Lower leg skin (tissue), 4 donors: Measurements from ENCODE around the gene DISC1. TPM values are rescaled to one million over a fixed set of nuclear protein-coding genes. Genes with fewer than 3 reads are reported as not detected.

Experiments
- DNase-seq, 2 donors: peaks; one replicate each; pipeline ENCODE4 v3.0.0-alpha.2; 2019; ENCODE audit warnings: low spot score in 2 of 2
- H3K4me3 ChIP-seq: fragments of 200-600 bp; sonication (generic); 2 replicates; pipeline ENCODE4 v1.5.1; 2017; ENCODE audit warnings: mild to moderate bottlenecking, low read depth; ENCODE audit not compliant: poor library complexity, severe bottlenecking
- POLR2A ChIP-seq, 2 donors: fragments of 450-650 bp; IDR thresholded peaks; one replicate each; pipeline ENCODE4 v1.6.1; 2016 to 2017; ENCODE audit warnings: antibody characterized with exemption in 2 of 2, mild to moderate bottlenecking in 1 of 2, moderate library complexity in 1 of 2
- WGBS, 2 donors: methylation state at CpG; one replicate each; pipeline ENCODE4 v1.1.5; 2018; 5-methylcytosine and 5-hydroxymethylcytosine counted together
- intact Hi-C: fragments of 100-400 bp; cut with DNase I; formaldehyde crosslinking; loops from one replicate; pipeline ENCODE4 v1.15.0; 2023; ENCODE audit warnings: low total_unique reads
- total RNA-seq, 4 donors: library from RNA; depleted of rRNA; stranded (reverse); fragments of >200 nt; gene quantifications; one replicate each; pipeline ENCODE4 v1.1.0, GENCODE V29; 2016
- TF ChIP-seq, protein P1 (sequence below), 3 donors: fragments of 450-650 bp; IDR thresholded peaks; one replicate each; pipeline ENCODE4 v1.5.1; 2016; ENCODE audit warnings: antibody characterized with exemption in 3 of 3, mild to moderate bottlenecking in 3 of 3, moderate library complexity in 2 of 3

The DISC1 gene
- total RNA-seq, 4 donors from 2014 or later = 1.6 to 7.4 (median 3.5) TPM

DNA sequence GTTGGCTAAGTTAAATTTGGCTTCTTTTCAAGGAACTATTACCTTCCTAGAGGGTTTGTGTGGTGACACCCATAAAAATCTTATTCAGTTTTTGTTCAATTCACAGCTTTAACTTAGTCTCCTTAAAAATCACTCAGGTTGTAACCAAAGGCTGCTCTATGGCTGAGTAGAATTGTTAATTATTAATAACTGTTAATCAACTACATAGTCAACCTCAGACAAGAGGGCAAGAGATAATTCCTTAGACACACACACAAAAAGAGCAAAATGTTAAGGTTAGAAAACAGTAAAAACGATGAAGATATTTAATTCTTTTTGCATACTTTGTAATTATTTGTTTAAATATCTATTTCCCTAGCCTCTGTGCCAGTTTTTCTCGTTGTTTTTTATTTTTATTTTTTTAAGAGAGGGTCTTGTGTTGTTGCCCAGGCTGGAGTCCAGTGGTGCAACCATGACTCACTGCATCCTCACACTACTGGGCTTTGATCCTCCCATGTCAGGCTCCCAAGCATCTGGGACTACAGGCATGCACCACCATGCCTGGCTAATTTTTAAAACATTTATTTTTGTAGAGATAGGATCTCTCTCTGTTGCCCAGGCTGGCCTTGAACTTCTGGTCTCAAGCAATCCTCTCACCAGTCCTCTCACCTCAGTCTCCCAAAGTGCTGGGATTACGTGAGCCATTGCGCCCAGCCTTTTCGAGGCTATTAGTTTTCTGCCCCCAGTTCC is 215.2 kb downstream of the DISC1 start:
- no peak for DNase-seq
- no peak for TF ChIP-seq POLR2A (IDR thresholded peaks at IDR 0.05)
- TF ChIP-seq, protein P1, sequence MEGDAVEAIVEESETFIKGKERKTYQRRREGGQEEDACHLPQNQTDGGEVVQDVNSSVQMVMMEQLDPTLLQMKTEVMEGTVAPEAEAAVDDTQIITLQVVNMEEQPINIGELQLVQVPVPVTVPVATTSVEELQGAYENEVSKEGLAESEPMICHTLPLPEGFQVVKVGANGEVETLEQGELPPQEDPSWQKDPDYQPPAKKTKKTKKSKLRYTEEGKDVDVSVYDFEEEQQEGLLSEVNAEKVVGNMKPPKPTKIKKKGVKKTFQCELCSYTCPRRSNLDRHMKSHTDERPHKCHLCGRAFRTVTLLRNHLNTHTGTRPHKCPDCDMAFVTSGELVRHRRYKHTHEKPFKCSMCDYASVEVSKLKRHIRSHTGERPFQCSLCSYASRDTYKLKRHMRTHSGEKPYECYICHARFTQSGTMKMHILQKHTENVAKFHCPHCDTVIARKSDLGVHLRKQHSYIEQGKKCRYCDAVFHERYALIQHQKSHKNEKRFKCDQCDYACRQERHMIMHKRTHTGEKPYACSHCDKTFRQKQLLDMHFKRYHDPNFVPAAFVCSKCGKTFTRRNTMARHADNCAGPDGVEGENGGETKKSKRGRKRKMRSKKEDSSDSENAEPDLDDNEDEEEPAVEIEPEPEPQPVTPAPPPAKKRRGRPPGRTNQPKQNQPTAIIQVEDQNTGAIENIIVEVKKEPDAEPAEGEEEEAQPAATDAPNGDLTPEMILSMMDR (IDR thresholded peaks at IDR 0.05) = no peak
- intact Hi-C loops = no loop called here
- H3K4me3 ChIP-seq = no peak overlapping the region
- WGBS, 2 donors = 70 to 74% methylated on average over 5 of the region's 5 CpGs

DNA sequence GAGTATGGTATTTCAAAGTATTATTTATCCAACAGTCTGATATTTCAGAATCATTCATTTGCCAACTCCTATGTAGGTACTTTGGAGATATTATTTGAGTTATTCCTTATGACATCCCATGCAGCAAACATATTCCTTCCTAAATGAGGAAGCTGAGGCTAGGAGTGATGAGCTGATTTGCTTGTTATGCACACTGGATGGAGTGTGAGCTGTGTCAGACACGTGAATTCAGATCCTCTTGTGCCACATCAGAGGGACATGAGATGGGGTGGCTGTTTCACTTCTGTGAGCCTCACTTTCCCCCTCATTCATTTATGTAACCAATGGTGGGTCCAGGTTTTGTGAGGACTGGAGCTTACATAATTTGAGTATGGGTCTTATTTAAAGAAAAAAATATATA is 215.9 kb downstream of the DISC1 start:
- 82 to 96% methylated on average over 1 of the region's 1 CpG for WGBS, 2 donors

DNA sequence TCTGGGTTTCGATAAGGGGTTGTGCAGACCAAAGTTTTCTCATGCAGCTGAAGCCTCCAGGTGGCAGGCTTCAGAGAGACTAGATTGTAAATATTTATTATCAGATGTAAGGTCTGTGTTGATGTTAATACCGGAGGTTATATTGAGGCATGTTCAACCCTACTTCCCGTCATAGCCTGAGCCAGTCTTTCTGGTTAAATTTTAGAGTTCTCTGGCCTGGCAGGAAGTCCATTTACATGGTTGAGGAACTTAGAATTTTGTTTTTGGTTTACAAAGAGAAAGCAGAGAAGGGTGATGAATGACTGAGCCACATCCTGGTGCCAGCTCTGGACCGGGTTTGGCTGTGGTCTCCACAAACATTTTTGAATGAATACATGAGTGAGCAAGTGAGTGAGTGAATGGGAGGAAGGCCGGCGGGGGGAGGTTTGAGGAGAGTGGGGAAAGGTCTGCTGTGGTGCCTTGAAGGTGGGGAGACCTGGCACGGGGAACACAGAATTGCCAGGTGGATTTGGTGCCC is 218.5 kb downstream of the DISC1 start:
- intact Hi-C loops = no loop called here
- WGBS, 2 donors = 61 to 63% methylated on average over 7 of the region's 7 CpGs
- DNase-seq = no peak
- TF ChIP-seq, protein P1 (IDR thresholded peaks at IDR 0.05) = no peak
- TF ChIP-seq POLR2A (IDR thresholded peaks at IDR 0.05) = no peak
- H3K4me3 ChIP-seq = no peak overlapping the region

More for the DNA sequence above, 215.9 kb downstream of the DISC1 start:
- DNase-seq = no peak
- H3K4me3 ChIP-seq = no peak overlapping the region
- intact Hi-C loops = no loop called here
- TF ChIP-seq POLR2A (IDR thresholded peaks at IDR 0.05) = no peak
- TF ChIP-seq, protein P1 (IDR thresholded peaks at IDR 0.05) = no peak

DNA sequence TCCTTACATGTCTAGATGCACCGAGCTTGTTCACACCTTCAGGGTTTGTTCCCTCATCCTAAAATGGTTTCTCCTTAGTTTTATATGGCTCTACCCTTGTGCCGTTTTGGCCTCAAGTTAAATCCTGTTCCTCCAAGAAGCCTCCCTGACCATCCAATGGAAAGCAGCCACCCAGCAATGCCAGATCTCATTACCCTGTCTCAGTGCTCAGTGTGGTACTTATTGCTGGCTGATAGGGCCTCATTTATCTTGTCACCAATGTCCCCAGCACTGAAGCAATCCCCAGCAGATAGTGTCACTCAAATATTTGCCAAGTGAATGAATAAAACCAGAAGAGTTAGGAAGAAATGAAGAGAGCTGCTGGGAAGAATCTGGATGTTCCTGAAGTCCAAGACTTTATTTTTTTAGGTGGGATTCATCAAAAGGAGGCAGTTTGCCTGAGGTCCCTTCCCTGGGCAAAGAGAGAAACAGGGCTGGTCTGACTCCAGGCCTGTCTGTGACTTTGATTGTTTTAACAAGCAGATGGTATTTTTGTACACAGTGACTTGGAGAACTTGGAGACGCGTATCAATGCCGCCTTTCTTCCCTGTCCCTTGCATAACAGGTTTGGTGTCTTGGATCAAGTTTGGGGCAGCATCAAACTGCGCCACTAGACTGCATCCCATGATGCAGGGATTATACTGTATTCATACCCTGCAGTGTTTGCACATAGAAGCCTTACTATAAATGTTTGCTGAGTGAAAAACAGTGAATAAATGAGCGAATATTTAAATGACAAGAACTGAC is 221.2 kb downstream of the DISC1 start:
- intact Hi-C loops = no loop called here
- WGBS, 2 donors = 88 to 89% methylated on average over 7 of the region's 7 CpGs
- DNase-seq = no peak
- H3K4me3 ChIP-seq = no peak overlapping the region
- TF ChIP-seq POLR2A (IDR thresholded peaks at IDR 0.05) = no peak
- TF ChIP-seq, protein P1 (IDR thresholded peaks at IDR 0.05) = no peak

DNA sequence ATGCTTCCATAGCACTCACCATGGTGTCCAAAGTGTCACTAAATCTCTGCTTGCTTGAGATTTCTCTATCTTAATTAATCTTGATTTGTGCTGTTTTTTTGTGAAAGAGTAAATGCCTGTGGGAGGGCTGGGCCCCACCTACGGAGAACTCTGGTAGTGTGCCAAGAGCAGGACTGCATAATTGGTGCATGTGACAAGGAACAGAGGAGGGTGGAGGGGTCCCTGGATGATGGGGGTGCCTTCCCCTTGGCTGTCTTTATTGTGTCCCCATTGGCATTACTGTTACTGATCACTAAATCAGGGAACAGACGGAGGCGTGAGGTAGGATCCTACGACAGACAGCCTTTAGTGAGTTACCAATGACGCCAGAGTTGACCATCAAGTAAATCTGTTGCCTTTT is 223.4 kb downstream of the DISC1 start:
- no peak for DNase-seq
- 91% methylated on average over 5 of the region's 5 CpGs for WGBS, 2 donors
- intact Hi-C loops = no loop called here
- TF ChIP-seq POLR2A (IDR thresholded peaks at IDR 0.05) = no peak
- TF ChIP-seq, protein P1 (IDR thresholded peaks at IDR 0.05) = no peak
- H3K4me3 ChIP-seq = no peak overlapping the region
